ENCODE results near the gene PPM1E.

DNA sequence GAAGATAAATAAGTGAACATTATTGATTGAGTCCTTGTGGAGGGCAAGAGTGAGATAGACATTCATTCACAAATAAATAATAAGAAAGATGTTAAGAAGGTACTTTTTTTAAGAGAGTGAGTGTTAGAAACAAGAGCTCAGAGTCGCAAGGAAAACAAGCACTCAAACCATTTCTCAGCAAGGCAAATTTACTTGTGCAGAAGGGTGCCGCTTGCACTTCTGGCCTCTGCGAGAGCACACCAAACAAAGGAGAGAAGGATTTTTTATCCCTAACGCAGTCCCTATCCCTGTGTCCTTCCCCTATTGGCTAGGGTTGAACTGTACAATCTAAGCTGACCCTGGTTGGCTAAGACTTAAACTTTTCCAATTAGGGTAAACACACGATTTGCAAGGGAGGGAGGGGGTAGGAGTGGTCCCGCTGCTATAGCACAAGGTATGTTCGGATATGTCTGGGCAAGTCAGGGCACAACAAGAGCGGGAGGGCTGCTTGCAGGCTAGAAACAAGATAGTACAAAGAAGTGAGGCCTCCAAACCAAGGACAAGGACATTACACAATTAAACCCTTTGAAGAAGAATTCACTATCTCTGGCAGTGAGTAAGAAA is 156.2 kb downstream of the PPM1E start:
- TF ChIP-seq POLR2A (IDR thresholded peaks at IDR 0.05) = no peak
- TF ChIP-seq CTCF (IDR thresholded peaks at IDR 0.05) = no peak

Data from heart left ventricle (tissue), 13 donors.